Limb (tissue), 2 donors: ENCODE measurements around the gene TSPO.

ENCODE experiments used
- DNase-seq, 2 donors: peaks; one replicate each; pipeline ENCODE4 v3.0.0-alpha.2; 2016; ENCODE audit errors: extremely low spot score in 2 of 2

TSPO gene

DNA sequence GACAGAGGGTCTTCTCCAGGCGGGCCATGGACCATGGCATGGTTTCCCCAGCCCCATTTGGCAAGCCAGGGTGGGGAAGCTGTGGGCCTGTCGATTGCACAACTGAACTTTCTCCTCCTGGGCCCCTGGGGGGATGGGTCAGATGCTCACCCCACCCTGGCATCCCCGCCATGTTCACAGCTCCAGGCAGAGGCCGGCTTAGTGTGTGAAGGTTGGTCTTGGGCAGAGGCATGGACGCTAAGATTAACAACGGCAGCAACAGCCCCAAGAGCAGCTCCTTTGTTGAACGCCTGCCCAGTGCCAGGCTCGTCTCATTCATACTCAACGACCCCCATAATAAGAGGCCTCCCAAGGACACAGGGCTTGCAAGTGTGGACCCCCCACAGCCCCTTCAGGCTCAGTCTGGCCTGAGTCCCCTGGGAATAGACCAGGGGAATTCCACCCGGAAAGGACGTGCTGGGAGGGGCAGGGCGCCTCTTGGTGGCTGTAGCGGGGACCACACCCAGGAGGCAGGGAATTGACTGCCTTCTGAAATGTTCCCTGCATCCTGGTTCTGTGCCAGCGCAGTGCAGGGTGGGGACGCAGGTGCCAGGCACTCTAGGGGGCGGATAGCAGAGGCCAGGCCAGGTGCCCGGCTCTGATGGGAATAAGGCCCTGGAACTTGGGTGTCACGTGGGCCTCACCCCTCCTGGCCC, 8.3 kb downstream of the TSPO start:
- no peak for DNase-seq

GRCh38 chr22:43160497-43161126, 9.3 kb downstream of the TSPO start:
- no peak for DNase-seq

DNA sequence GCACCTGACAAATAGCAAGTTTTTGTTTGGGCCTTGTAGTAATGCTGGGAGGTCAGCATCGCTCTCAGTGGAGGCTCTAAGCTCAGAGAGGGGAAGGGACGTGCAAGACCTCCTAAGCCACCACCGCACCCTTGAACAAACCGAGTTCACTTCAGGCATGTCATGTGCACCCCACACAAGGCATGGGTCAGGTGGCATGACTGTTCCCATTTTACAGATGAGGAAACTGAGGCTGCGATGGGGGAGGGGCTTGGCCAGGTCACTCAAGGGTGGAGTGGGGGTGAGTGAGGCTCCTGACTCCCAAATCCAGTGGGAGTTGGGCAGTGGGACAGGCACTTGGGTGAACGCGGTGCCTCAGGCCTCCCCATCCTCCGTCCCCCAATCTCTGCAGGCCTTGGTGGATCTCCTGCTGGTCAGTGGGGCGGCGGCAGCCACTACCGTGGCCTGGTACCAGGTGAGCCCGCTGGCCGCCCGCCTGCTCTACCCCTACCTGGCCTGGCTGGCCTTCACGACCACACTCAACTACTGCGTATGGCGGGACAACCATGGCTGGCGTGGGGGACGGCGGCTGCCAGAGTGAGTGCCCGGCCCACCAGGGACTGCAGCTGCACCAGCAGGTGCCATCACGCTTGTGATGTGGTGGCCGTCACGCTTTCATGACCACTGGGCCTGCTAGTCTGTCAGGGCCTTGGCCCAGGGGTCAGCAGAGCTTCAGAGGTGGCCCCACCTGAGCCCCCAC, 11.2 kb downstream of the TSPO start:
- DNase-seq: no peak

GRCh38 chr22:43163241-43163795, 12.0 kb downstream of the TSPO start:
- DNase-seq: no peak

- DNase-seq: no peak
Observed at GRCh38 chr22:43164636-43165035, 13.3 kb downstream of the TSPO start.

- DNase-seq: no peak
Observed at GRCh38 chr22:43166132-43166930, 15.0 kb downstream of the TSPO start.

- no peak for DNase-seq
Observed at GRCh38 chr22:43167001-43167589, 15.7 kb downstream of the TSPO start.

DNA sequence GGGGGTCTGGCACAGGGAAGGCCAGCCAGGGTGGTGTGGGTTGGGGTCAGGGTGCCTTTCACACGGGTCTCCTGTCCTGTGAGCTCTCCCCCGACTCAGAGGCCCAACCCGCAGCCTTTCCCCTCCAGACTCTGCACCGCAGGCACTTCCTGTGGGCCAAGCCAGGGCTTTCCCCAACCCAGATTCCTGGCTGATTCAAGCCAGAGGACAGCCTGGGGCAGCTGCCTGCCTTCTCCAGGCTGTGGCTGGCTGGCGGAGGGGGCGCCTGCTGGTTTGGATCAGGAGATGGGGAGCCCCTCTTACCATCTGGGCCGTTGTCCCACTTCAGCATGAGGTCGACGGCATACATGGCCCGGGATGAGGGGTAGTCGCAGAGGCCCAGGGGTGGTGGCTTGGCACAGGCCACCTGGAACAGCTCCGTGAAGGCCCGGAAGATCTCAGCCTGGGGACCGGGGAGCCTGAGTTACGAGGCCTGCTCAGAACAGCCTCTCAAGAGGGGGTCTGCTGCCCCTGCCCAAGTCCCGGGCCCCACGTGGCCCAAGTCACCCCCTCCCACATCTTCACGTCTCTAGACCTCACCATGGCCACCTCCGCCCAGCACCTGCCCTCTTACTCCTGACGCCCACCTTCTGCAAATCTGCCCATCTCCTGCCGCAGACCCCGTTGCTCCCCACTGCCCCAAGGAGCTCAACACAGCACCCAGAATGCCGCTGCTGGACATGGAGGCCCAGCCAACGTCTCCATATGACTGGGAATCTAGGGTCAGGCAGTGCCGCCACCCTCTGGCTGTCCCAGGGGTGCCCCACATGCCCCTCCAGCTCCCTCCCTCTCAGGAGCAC, 17.3 kb downstream of the TSPO start:
- DNase-seq: no peak

- no peak for DNase-seq
Observed at GRCh38 chr22:43169310-43170130, 18.2 kb downstream of the TSPO start.

DNA sequence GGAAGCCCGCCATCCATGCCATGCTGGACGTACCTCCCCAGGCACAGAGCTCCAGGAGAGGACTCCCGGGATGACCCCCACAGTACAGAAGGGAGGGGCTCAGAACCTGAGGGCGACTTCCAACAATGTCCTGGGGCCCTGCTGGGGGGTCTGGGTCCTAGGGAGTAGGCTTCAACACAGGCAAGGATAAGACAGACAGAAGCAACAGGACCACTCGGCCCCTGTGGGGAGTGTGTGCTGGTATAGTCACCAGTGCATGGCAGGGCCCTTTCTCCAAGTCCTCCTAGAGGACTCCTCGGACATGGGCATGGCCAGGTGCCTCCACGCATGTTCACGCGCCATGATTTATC, 18.7 kb downstream of the TSPO start:
- no peak for DNase-seq

DNA sequence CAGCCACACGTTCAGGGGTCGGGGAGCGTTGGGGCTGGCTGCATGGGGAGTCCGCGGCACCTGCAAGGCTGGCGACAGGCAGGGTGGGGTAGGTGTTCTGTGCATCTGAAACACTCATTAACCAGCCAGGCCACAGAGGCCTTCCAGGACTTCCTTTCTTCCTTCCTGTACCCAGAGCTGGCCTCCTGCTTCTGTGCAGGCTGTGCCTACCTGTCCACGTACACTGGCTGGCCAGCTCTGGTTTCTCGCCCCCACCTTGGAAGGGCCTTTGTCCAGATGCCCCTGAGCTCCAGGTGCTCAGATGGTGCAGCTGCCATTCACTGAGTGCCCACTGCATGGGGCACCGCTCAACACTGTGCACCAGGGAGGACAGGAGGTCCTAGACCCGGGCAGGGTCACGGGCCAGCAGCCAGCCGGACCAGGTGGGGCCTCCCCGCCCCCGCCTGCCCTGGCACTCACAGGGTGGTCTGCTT, 19.7 kb downstream of the TSPO start:
- DNase-seq: no peak

DNA sequence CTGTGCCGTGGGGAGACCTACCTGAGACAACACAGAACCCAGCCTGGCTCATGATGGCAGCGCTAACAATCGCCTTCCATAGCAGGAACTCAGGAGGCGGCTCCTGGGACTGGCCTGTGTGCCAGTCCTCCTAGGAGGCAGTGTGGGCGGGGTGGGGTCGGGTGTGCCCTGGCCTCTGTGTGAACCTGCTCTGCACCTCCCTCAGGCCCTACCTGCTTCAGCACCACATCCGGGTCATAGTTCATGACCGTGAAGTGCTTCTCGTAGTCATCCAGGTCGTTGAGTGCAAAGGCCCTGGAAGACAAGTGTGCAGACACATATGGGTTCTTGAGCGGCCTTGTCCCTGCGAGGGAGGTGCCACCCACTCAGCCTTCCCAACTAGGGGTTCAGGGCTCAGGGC, 20.2 kb downstream of the TSPO start:
- no peak for DNase-seq

- no peak for DNase-seq
Observed at GRCh38 chr22:43172191-43172590, 20.8 kb downstream of the TSPO start.

DNA sequence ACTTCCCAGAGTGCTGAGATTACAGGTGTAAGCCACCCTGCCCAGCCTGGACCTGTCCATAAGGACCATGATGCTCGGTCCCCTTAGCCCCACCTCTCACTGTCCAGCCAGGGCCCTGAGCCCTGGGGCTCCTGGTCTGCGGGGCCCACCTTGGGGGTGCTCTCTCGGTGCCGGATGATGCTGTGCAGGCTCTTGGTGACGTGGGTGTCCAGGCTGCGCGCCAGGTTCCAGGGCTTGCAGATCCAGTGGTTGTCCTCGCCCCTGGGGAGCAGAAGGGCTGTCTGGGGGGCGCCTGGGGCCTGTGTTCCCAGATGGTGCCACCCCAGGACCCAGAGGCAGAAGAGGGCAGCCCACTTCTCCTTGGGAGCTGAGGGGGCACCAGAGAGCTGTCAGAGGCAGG, 22.2 kb downstream of the TSPO start:
- DNase-seq: no peak

- DNase-seq: no peak
Observed at GRCh38 chr22:43173976-43174720, 22.8 kb downstream of the TSPO start.

- no peak for DNase-seq
Observed at GRCh38 chr22:43174941-43175531, 23.7 kb downstream of the TSPO start.

- DNase-seq: no peak
Observed at GRCh38 chr22:43176090-43176489, 24.7 kb downstream of the TSPO start.

- DNase-seq: no peak
Observed at GRCh38 chr22:43177479-43177878, 26.1 kb downstream of the TSPO start.
